Stimulated activated CD4-positive, alpha-beta T cell treated with anti-CD3 and anti-CD28 coated beads, Interleukin-15, amount 100 ng/mL, for 24 hours (primary cell): ENCODE results near the gene TRIM7.

Source experiments
- DNase-seq: peaks from one replicate; pipeline ENCODE4 v3.0.0-alpha.2; 2020

The TRIM7 gene

GRCh38 chr5:181169459-181170236, 35.3 kb downstream of the TRIM7 start:
- DNase-seq: peak; percentile 91

GRCh38 chr5:181168595-181169118, 36.3 kb downstream of the TRIM7 start:
- DNase-seq: no peak

- peak; percentile 47 for DNase-seq
Measured at GRCh38 chr5:181167814-181168488, 37.0 kb downstream of the TRIM7 start.

- DNase-seq: no peak
Measured at GRCh38 chr5:181166812-181167733, 37.9 kb downstream of the TRIM7 start.

GRCh38 chr5:181164076-181164952, 40.7 kb downstream of the TRIM7 start:
- DNase-seq: peak; percentile 78

GRCh38 chr5:181163487-181164075, 41.4 kb downstream of the TRIM7 start:
- peak; percentile 33 for DNase-seq

- DNase-seq: no peak
Measured at GRCh38 chr5:181161534-181162175, 43.3 kb downstream of the TRIM7 start.

GRCh38 chr5:181160755-181161533, 44.1 kb downstream of the TRIM7 start:
- peak; percentile 57 for DNase-seq

GRCh38 chr5:181160152-181160754, 44.7 kb downstream of the TRIM7 start:
- DNase-seq: peak; percentile 89

- DNase-seq: peak; percentile 94
Measured at GRCh38 chr5:181159286-181160151, 45.5 kb downstream of the TRIM7 start.

- no peak for DNase-seq
Measured at GRCh38 chr5:181158869-181159268, 46.1 kb downstream of the TRIM7 start.

GRCh38 chr5:181156758-181157157, 48.2 kb downstream of the TRIM7 start:
- no peak for DNase-seq

- peak; percentile 45 for DNase-seq
Measured at GRCh38 chr5:181153814-181154213, 51.2 kb downstream of the TRIM7 start.

- no peak for DNase-seq
Measured at GRCh38 chr5:181152406-181152805, 52.6 kb downstream of the TRIM7 start.

GRCh38 chr5:181151146-181151545, 53.9 kb downstream of the TRIM7 start:
- DNase-seq: no peak

- DNase-seq: no peak
Measured at GRCh38 chr5:181149806-181150733, 54.9 kb downstream of the TRIM7 start.

- no peak for DNase-seq
Measured at GRCh38 chr5:181149355-181149754, 55.6 kb downstream of the TRIM7 start.
